ENCODE results near the gene NGDN. TPM values are rescaled to one million over a fixed set of nuclear protein-coding genes. Genes with fewer than 3 reads are reported as not detected.

Gene NGDN
- total RNA-seq, 6 experiments from 2014 or later: 22.6 to 29.9 (median 24.1) TPM

GRCh38 chr14:23432946-23433345, 36.6 kb upstream of the NGDN start:
- TF ChIP-seq, protein P1, sequence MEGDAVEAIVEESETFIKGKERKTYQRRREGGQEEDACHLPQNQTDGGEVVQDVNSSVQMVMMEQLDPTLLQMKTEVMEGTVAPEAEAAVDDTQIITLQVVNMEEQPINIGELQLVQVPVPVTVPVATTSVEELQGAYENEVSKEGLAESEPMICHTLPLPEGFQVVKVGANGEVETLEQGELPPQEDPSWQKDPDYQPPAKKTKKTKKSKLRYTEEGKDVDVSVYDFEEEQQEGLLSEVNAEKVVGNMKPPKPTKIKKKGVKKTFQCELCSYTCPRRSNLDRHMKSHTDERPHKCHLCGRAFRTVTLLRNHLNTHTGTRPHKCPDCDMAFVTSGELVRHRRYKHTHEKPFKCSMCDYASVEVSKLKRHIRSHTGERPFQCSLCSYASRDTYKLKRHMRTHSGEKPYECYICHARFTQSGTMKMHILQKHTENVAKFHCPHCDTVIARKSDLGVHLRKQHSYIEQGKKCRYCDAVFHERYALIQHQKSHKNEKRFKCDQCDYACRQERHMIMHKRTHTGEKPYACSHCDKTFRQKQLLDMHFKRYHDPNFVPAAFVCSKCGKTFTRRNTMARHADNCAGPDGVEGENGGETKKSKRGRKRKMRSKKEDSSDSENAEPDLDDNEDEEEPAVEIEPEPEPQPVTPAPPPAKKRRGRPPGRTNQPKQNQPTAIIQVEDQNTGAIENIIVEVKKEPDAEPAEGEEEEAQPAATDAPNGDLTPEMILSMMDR (IDR thresholded peaks at IDR 0.05): no peak
- Mint-ChIP-seq H3K36me3 (ENCODE audit: low read depth) (no peaks in the 10 kb centered on the region), H3K4me3 (no peak overlapping the region), H3K4me1 (ENCODE audit: low read depth) (no peaks in the 10 kb centered on the region), H3K9me3 (no peaks in the 10 kb centered on the region), H3K27ac (no peak overlapping the region), H3K27me3 (ENCODE audit: insufficient read depth) (peaks cover 39% of the 10 kb centered on the region)
- DNase-seq: no peak

DNA sequence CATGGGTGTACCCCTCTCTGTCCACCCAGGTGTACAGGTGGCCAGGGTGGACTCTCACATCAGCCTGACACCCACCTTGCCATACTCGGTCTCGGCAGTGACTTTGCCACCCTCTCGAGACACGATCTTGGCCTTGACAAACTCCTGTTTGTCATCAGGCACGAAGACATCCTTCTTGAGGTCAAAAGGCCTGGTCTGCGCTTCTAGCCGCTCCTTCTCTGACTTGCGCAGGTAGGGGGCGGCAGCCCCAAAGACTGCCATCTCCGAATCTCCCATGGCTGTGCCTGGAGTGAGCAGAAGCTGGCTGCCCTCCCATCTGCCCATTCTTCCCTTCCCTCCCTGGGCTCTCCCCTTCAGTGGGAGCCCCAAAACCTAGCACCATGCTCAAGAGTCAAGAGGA, 36.0 kb upstream of the NGDN start:
- H3K27me3 Mint-ChIP-seq (ENCODE audit: insufficient read depth): peaks cover 36% of the 10 kb centered on the region
- TF ChIP-seq, protein P1 (IDR thresholded peaks at IDR 0.05): no peak
- no peak overlapping the region for H3K4me3 Mint-ChIP-seq
- no peak overlapping the region for H3K27ac Mint-ChIP-seq
- H3K4me1 Mint-ChIP-seq (ENCODE audit: low read depth): no peaks in the 10 kb centered on the region
- H3K9me3 Mint-ChIP-seq: no peaks in the 10 kb centered on the region
- H3K36me3 Mint-ChIP-seq (ENCODE audit: low read depth): no peaks in the 10 kb centered on the region
- DNase-seq: no peak

- DNase-seq: no peak
- Mint-ChIP-seq H3K27ac (no peak overlapping the region), H3K4me1 (ENCODE audit: low read depth) (no peaks in the 10 kb centered on the region), H3K9me3 (no peaks in the 10 kb centered on the region), H3K4me3 (no peak overlapping the region), H3K27me3 (ENCODE audit: insufficient read depth) (peaks cover 42% of the 10 kb centered on the region), H3K36me3 (ENCODE audit: low read depth) (no peaks in the 10 kb centered on the region)
- TF ChIP-seq, protein P1 (IDR thresholded peaks at IDR 0.05): no peak
These were observed 34.8 kb upstream of the NGDN start for GRCh38 chr14:23434488-23435222.

DNA sequence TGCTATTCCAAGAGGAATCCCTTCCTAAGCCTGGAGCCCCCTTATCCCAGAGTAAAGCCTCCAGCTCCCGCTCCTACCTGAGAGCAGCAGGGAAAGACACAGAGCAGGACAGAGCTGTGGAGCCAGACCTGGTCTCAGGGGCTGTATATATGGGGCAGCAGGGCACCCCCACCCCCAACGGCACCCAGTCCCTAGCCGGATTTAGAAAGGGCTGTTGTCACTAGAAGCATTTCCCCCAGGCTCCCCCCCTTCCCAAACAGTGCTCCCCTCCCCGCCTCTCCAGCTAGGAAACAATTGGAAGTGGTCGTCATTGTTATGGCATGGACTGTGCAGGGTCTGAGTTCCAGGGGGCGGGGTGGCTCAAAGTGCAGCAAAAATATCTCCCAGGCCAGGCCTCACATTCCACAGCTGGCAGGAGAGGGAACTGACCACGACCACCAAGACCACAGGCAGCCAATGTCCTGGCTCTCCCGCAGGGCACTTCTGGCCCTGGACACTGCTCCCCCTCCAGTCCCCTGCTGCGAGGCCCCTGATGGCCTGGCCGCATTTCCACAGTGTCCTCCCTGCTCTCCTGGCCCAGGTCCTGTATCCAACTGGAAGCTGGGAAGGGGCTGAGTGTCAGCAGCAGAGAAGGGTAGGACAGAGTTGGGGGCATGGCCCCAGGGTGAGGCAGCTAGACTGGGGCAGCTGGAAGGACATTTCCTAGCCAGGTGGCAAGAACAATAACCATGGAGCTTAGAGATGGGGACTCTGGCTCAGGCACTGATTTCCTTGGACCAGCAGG, 33.8 kb upstream of the NGDN start, which contains the start of gene MYH7:
Gene MYH7 (minus strand): TSS at position 118 of the 784 bp plus-strand sequence. CDS start 1,928 bp downstream, outside the sequence.
- Mint-ChIP-seq H3K4me3 (no peak within 1 kb of the TSS), H3K27me3 (ENCODE audit: insufficient read depth) (peaks cover 47% of the 10 kb centered on the region), H3K9me3 (no peaks in the 10 kb centered on the region), H3K36me3 (ENCODE audit: low read depth) (no peaks in the 10 kb centered on the region), H3K27ac (no peak within 1 kb of the TSS), H3K4me1 (ENCODE audit: low read depth) (no peaks in the 10 kb centered on the region)
- no peak for DNase-seq
- TF ChIP-seq, protein P1 (IDR thresholded peaks at IDR 0.05): no peak

DNA sequence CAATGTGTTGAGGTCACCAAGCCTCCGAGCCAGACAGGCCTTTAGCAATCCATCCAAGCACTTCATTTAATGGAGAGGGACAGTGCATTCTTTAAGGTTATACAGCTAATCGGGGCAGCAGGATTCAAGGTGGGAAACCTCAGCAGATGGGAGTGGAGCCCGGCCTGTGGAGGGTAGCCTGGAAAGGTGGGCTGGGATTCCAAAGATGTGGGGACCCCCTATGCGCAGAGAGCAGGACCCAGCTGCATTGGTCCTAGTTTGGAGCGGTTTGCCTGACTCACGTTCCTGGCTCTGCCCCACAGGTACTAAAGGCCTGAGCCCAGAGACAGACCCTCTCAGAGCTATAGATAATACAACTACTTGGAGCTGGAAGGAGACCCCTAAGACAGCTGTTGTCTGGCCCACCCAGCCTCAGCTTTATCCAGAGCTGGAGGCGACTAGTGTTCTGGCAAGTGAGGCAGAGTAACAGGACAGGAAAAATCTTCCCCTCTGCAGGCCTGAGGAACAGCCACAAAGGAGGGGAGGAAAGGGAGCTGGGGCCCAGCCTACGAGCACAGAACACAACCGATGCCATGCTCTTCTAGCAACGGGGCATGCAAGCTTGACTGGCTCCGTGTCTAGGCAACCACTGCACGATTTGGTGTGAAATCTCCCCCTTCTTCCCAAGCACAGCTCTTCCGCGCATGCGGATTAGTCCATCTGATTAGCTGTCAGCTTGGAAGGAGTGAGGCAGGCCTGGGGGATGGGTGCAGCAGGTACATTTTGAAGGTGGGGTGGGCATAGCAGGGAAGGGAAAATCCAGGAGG, 33.0 kb upstream of the NGDN start:
- DNase-seq: no peak
- Mint-ChIP-seq H3K9me3 (no peaks in the 10 kb centered on the region), H3K4me3 (no peak overlapping the region), H3K4me1 (ENCODE audit: low read depth) (0 out of 2 replicates have a peak, but pooled peaks cover 4% of the 10 kb centered on the region), H3K27ac (no peak overlapping the region), H3K36me3 (ENCODE audit: low read depth) (no peaks in the 10 kb centered on the region), H3K27me3 (ENCODE audit: insufficient read depth) (peaks cover 48% of the 10 kb centered on the region)
- TF ChIP-seq, protein P1 (IDR thresholded peaks at IDR 0.05): no peak
